ENCODE results near the gene KAT6B. TPM values are rescaled to one million over a fixed set of nuclear protein-coding genes. Genes with fewer than 3 reads are reported as not detected.

Gene KAT6B
- total RNA-seq, 1 experiment from 2014 or later = 21.8 TPM

- BruUV-seq (replicated peaks) = no TSS peak
- Histone ChIP-seq H3K27ac (ENCODE audit: low read depth, low read length, poor library complexity, severe bottlenecking) (no peak overlapping the region), H3K9me3 (ENCODE audit: low read depth, low read length, poor library complexity, severe bottlenecking) (peaks cover 10% of the 10 kb centered on the region), H3K36me3 (ENCODE audit: insufficient read depth, low read length, poor library complexity, severe bottlenecking) (no peaks in the 10 kb centered on the region), H3K4me1 (ENCODE audit: insufficient read depth, low read length, poor library complexity, severe bottlenecking) (no peaks in the 10 kb centered on the region), H3K4me3 (ENCODE audit: low read depth, low read length, poor library complexity, severe bottlenecking) (no peak overlapping the region), H3K27me3 (replicated peaks; ENCODE audit: insufficient read depth, low read depth, low read length, poor library complexity) (no peaks in the 10 kb centered on the region)
- intact Hi-C loops (cut with micrococcal nuclease; ENCODE audit: unreplicated experiment) = no loop called here
- no peak for DNase-seq (ENCODE audit: low spot score)
- ChIA-PET POLR2A (ENCODE audit: low non-redundant PET) (interaction anchor here (0.5 kb wide), 1 partner anchor 134 kb away, joined by 3 read pairs; no protein-coding TSS in a partner anchor), CTCF (no interaction called here)
- no peak for TF ChIP-seq CTCF (conservative IDR thresholded peaks at IDR 0.05; ENCODE audit: low read depth, low read length)
- TF ChIP-seq EZH2 (IDR thresholded peaks at IDR 0.05; ENCODE audit: borderline replicate concordance, low read depth, low read length, poor library complexity, severe bottlenecking) = no peak
Measured at GRCh38 chr10:74816824-74817498, 9.4 kb upstream of the KAT6B start.

- ChIA-PET CTCF (no interaction called here), POLR2A (ENCODE audit: low non-redundant PET) (no interaction called here)
- H3K27me3 ChIP-seq (replicated peaks; ENCODE audit: insufficient read depth, low read depth, low read length, poor library complexity) = peaks cover 4% of the 10 kb centered on the region
- H3K27ac ChIP-seq (ENCODE audit: low read depth, low read length, poor library complexity, severe bottlenecking) = no peak overlapping the region
- DNase-seq (ENCODE audit: low spot score) = no peak
- intact Hi-C loops (cut with micrococcal nuclease; ENCODE audit: unreplicated experiment) = loop anchor here (10.0 kb wide), 1 partner anchor 193 kb away; no protein-coding TSS in a partner anchor
- peaks cover 10% of the 10 kb centered on the region for H3K4me1 ChIP-seq (ENCODE audit: insufficient read depth, low read length, poor library complexity, severe bottlenecking)
- no peak overlapping the region for H3K4me3 ChIP-seq (ENCODE audit: low read depth, low read length, poor library complexity, severe bottlenecking)
- TF ChIP-seq CTCF (conservative IDR thresholded peaks at IDR 0.05; ENCODE audit: low read depth, low read length) (no peak), EZH2 (IDR thresholded peaks at IDR 0.05; ENCODE audit: borderline replicate concordance, low read depth, low read length, poor library complexity, severe bottlenecking) (no peak)
- no TSS peak for BruUV-seq (replicated peaks)
- peaks cover 10% of the 10 kb centered on the region for H3K9me3 ChIP-seq (ENCODE audit: low read depth, low read length, poor library complexity, severe bottlenecking)
- H3K36me3 ChIP-seq (ENCODE audit: insufficient read depth, low read length, poor library complexity, severe bottlenecking) = no peaks in the 10 kb centered on the region
Measured at GRCh38 chr10:74821501-74821900, 4.9 kb upstream of the KAT6B start.

- Histone ChIP-seq H3K4me3 (ENCODE audit: low read depth, low read length, poor library complexity, severe bottlenecking) (no peak overlapping the region), H3K27me3 (replicated peaks; ENCODE audit: insufficient read depth, low read depth, low read length, poor library complexity) (peaks cover 4% of the 10 kb centered on the region), H3K36me3 (ENCODE audit: insufficient read depth, low read length, poor library complexity, severe bottlenecking) (no peaks in the 10 kb centered on the region), H3K9me3 (ENCODE audit: low read depth, low read length, poor library complexity, severe bottlenecking) (peaks cover 4% of the 10 kb centered on the region), H3K27ac (ENCODE audit: low read depth, low read length, poor library complexity, severe bottlenecking) (no peak overlapping the region), H3K4me1 (ENCODE audit: insufficient read depth, low read length, poor library complexity, severe bottlenecking) (peaks cover 10% of the 10 kb centered on the region)
- TF ChIP-seq EZH2 (IDR thresholded peaks at IDR 0.05; ENCODE audit: borderline replicate concordance, low read depth, low read length, poor library complexity, severe bottlenecking) (no peak), CTCF (conservative IDR thresholded peaks at IDR 0.05; ENCODE audit: low read depth, low read length) (no peak)
- ChIA-PET CTCF (no interaction called here), POLR2A (ENCODE audit: low non-redundant PET) (no interaction called here)
- no peak for DNase-seq (ENCODE audit: low spot score)
- no TSS peak for BruUV-seq (replicated peaks)
- intact Hi-C loops (cut with micrococcal nuclease; ENCODE audit: unreplicated experiment) = loop anchor here (10.0 kb wide), 1 partner anchor 193 kb away; no protein-coding TSS in a partner anchor
Measured at GRCh38 chr10:74822101-74822500, 4.3 kb upstream of the KAT6B start.

All from A673 (cell line).